ENCODE measurements around the gene SNAI3. TPM values are rescaled to one million over a fixed set of nuclear protein-coding genes. Genes with fewer than 3 reads are reported as not detected.

SNAI3 gene
- total and polyA plus RNA-seq, 2 experiments from 2014 or later: 10.3 to 19.4 TPM

DNA sequence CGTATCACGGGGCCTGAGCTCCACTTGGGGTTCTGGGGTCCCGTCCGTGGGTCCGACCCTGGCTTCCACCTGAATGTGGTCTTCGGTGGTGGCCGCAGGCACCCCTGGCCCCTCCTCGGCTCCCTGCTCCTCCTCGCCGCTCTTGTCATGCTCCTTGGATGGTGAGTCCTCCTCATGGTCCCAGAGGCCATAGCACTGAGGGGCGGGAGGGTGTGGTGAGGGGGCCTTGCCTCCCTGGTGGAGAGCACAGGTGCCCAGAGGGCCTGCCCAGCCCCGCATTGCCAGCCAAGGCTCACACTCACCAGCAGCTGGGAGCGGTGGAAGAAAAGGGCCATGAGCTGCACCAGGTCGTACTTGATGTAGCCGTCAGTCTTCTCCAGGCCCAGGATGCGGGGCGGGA lies 34.9 kb upstream of the SNAI3 start (continued):
- TF ChIP-seq, protein P1, sequence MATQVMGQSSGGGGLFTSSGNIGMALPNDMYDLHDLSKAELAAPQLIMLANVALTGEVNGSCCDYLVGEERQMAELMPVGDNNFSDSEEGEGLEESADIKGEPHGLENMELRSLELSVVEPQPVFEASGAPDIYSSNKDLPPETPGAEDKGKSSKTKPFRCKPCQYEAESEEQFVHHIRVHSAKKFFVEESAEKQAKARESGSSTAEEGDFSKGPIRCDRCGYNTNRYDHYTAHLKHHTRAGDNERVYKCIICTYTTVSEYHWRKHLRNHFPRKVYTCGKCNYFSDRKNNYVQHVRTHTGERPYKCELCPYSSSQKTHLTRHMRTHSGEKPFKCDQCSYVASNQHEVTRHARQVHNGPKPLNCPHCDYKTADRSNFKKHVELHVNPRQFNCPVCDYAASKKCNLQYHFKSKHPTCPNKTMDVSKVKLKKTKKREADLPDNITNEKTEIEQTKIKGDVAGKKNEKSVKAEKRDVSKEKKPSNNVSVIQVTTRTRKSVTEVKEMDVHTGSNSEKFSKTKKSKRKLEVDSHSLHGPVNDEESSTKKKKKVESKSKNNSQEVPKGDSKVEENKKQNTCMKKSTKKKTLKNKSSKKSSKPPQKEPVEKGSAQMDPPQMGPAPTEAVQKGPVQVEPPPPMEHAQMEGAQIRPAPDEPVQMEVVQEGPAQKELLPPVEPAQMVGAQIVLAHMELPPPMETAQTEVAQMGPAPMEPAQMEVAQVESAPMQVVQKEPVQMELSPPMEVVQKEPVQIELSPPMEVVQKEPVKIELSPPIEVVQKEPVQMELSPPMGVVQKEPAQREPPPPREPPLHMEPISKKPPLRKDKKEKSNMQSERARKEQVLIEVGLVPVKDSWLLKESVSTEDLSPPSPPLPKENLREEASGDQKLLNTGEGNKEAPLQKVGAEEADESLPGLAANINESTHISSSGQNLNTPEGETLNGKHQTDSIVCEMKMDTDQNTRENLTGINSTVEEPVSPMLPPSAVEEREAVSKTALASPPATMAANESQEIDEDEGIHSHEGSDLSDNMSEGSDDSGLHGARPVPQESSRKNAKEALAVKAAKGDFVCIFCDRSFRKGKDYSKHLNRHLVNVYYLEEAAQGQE (IDR thresholded peaks at IDR 0.05; ENCODE audit: unreplicated experiment): no peak
- TF ChIP-seq POLR2AphosphoS5 (IDR thresholded peaks at IDR 0.05; ENCODE audit: low read depth) (no peak), JUNB (IDR thresholded peaks at IDR 0.05; ENCODE audit: unreplicated experiment) (no peak)

DNA sequence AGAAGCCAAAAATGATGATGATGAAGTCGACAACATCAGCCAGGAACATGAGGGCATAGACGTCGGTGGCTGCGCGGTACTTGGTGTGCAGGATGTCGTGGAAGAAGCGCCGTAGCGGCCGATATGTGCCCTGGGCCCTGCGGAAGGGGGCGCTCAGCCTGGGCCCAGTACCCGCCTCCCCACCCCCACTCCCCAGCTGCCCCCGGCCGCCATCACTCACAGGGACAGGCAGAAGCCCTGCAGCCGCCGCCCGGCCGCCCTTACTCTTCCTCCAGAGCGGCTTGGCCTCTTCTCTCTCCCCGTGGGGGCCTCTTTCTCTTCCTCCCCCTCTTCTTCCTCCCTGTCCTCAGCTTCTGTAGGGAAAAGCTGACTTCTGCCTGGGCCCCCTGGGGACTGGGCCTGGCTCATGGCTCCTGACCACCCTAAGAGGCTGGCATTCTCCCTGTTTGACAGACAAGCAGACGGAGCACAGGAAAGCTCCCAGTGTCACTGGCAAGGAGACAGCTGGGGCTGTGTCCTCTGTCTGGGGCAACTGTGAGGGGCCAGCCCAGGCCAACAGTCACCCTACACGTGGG lies 34.2 kb upstream of the SNAI3 start:
- Histone ChIP-seq H3K27me3 (ENCODE audit: insufficient read depth) (no peaks in the 10 kb centered on the region), H3F3A (replicated peaks; ENCODE audit: low read depth) (no peaks in the 10 kb centered on the region), H3K79me2 (replicated peaks; ENCODE audit: insufficient read depth) (no peaks in the 10 kb centered on the region), H3K9me2 (ENCODE audit: insufficient read depth) (no peaks in the 10 kb centered on the region), H3K4me3 (no peak overlapping the region), H3K27ac (ENCODE audit: low read depth) (no peak overlapping the region), H4K20me1 (replicated peaks; ENCODE audit: insufficient read depth) (no peaks in the 10 kb centered on the region), H3K4me2 (no peak overlapping the region), H3K4me1 (ENCODE audit: insufficient read depth) (no peaks in the 10 kb centered on the region), H3K36me3 (ENCODE audit: insufficient read depth) (no peaks in the 10 kb centered on the region), H2AFZ (no peak overlapping the region)
- Mint-ChIP-seq H3K27me3 (ENCODE audit: insufficient read depth, low read depth, poor library complexity) (peaks cover 14% of the 10 kb centered on the region), H3K27ac (no peak overlapping the region), H3K9me3 (no peaks in the 10 kb centered on the region), H3K4me3 (no peak overlapping the region), H3K4me1 (no peaks in the 10 kb centered on the region), H3K36me3 (ENCODE audit: low read depth) (peaks cover 31% of the 10 kb centered on the region)
- no peak for ATAC-seq
- no peak for DNase-seq (ENCODE audit: low spot score)
- no peak for TF ChIP-seq CREB1 (CRISPR knock-in tag; IDR thresholded peaks at IDR 0.05; ENCODE audit: low read depth)
- no peak for TF ChIP-seq EZH2 (IDR thresholded peaks at IDR 0.05; ENCODE audit: low read depth, unreplicated experiment)
- no peak for TF ChIP-seq JUNB (IDR thresholded peaks at IDR 0.05; ENCODE audit: unreplicated experiment)
- TF ChIP-seq ZNF331 (CRISPR knock-in tag; IDR thresholded peaks at IDR 0.05; ENCODE audit: low read depth): no peak
- TF ChIP-seq, protein P1 (IDR thresholded peaks at IDR 0.05; ENCODE audit: unreplicated experiment): no peak
- no peak for TF ChIP-seq NANOG (IDR thresholded peaks at IDR 0.05; ENCODE audit: borderline replicate concordance)
- TF ChIP-seq ZNF114 (CRISPR knock-in tag; IDR thresholded peaks at IDR 0.05): no peak
- TF ChIP-seq EZH2phosphoT487 (IDR thresholded peaks at IDR 0.05; ENCODE audit: unreplicated experiment): no peak
- TF ChIP-seq, protein P2, sequence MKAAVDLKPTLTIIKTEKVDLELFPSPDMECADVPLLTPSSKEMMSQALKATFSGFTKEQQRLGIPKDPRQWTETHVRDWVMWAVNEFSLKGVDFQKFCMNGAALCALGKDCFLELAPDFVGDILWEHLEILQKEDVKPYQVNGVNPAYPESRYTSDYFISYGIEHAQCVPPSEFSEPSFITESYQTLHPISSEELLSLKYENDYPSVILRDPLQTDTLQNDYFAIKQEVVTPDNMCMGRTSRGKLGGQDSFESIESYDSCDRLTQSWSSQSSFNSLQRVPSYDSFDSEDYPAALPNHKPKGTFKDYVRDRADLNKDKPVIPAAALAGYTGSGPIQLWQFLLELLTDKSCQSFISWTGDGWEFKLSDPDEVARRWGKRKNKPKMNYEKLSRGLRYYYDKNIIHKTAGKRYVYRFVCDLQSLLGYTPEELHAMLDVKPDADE (IDR thresholded peaks at IDR 0.05): no peak
- TF ChIP-seq, protein P3, sequence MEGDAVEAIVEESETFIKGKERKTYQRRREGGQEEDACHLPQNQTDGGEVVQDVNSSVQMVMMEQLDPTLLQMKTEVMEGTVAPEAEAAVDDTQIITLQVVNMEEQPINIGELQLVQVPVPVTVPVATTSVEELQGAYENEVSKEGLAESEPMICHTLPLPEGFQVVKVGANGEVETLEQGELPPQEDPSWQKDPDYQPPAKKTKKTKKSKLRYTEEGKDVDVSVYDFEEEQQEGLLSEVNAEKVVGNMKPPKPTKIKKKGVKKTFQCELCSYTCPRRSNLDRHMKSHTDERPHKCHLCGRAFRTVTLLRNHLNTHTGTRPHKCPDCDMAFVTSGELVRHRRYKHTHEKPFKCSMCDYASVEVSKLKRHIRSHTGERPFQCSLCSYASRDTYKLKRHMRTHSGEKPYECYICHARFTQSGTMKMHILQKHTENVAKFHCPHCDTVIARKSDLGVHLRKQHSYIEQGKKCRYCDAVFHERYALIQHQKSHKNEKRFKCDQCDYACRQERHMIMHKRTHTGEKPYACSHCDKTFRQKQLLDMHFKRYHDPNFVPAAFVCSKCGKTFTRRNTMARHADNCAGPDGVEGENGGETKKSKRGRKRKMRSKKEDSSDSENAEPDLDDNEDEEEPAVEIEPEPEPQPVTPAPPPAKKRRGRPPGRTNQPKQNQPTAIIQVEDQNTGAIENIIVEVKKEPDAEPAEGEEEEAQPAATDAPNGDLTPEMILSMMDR (conservative IDR thresholded peaks at IDR 0.05; ENCODE audit: low read depth in 2 of 2): no peak

Data from GM23338 (cell line).